Cardiac ventricle fibroblast (primary cell): ENCODE results near the gene DHX15. TPM values are rescaled to one million over a fixed set of nuclear protein-coding genes. Genes with fewer than 3 reads are reported as not detected.

ENCODE experiments used
- total RNA-seq: library from RNA; depleted of rRNA; stranded (reverse); fragments of >200 nt; gene quantifications from 2 replicates; pipeline ENCODE4 v1.2.3, GENCODE V29; 2015

The DHX15 gene
- 68.3 and 88.5 TPM in 2 replicates for total RNA-seq

DNA sequence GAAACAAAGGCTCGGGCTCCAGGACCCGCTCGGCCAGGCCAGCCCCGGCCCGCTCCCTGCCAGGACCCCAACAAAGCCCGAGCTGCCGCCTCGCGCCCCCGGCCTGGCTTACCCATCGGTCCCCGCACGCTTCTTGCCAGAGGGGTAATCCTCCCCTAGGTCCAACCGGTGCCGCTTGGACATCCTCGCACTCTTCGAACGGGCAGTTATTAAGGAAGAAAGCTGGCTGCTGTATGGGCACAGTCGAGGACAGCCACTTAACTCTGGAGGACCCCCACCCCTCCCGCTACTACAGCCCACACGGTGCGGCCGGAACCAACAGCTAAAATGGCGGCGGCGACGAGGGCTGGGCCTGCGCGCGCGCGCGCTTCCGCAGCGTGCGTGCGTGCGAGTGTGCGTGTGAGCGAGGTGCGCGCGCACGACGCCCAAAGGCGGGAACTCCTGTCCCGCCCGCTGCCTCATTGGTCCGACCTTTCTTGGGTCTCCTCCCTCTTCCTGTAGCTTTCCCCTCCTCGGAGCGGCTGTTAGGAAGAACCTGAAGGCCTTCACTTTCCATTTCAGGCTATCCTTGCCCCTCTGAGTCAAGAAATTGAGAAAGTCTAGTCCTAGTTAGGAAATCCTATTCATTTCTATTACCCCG lies at the start of gene DHX15:
Gene DHX15, minus strand, starts transcription at position 344 of the 640 bp plus-strand sequence. Its CDS starts 161 bp downstream, at position 183.

Other genes with a start within 250 kb of the DHX15 start
- 183 and 187 TPM in 2 replicates for gene SOD3, start 211.0 kb upstream of the DHX15 start, total RNA-seq